Measurements from ENCODE around the gene NCAPG2.

NCAPG2 gene

GRCh38 chr7:158733220-158733519 is 28.6 kb upstream of the NCAPG2 start:
- DNase-seq (ENCODE audit: low spot score): no peak

- DNase-seq (ENCODE audit: low spot score): no peak
Observed at GRCh38 chr7:158732494-158733219, 28.1 kb upstream of the NCAPG2 start.

- no peak for DNase-seq (ENCODE audit: low spot score)
Observed at GRCh38 chr7:158731761-158732160, 27.2 kb upstream of the NCAPG2 start.

GRCh38 chr7:158730383-158731346 is 26.1 kb upstream of the NCAPG2 start:
- DNase-seq (ENCODE audit: low spot score): no peak

- DNase-seq (ENCODE audit: low spot score): no peak
Observed at GRCh38 chr7:158729646-158730382, 25.2 kb upstream of the NCAPG2 start.

GRCh38 chr7:158728911-158729645 is 24.5 kb upstream of the NCAPG2 start:
- DNase-seq (ENCODE audit: low spot score): no peak

- DNase-seq (ENCODE audit: low spot score): no peak
Observed at GRCh38 chr7:158727690-158728089, 23.1 kb upstream of the NCAPG2 start.

DNA sequence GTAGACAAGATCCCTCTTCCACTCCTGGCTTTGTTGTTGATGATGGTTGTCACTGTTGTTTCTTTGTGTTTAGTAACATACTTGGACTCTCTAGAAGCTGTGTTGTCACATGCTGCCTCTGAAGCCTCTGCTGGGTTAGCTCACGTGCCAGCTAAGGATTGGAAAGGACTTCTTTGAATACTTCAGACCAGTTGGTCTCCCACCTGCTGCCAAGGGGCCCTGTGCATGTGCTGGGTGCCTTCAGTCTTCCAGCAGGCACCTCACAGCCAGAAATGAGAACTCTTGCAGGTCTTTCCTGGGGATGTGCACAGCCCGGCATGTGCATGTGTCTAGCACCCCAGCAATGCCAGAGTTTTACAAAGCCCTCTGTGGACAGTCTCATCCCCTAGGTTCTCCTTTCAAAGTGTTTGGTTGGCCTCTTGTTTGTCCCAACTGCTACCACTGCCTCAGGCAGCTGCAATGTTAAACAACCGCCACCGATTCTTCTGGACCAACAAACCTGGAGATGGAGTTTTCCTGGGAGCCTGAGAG is 21.7 kb upstream of the NCAPG2 start:
- DNase-seq (ENCODE audit: low spot score): no peak

GRCh38 chr7:158725506-158725800 is 20.8 kb upstream of the NCAPG2 start:
- no peak for DNase-seq (ENCODE audit: low spot score)

DNA sequence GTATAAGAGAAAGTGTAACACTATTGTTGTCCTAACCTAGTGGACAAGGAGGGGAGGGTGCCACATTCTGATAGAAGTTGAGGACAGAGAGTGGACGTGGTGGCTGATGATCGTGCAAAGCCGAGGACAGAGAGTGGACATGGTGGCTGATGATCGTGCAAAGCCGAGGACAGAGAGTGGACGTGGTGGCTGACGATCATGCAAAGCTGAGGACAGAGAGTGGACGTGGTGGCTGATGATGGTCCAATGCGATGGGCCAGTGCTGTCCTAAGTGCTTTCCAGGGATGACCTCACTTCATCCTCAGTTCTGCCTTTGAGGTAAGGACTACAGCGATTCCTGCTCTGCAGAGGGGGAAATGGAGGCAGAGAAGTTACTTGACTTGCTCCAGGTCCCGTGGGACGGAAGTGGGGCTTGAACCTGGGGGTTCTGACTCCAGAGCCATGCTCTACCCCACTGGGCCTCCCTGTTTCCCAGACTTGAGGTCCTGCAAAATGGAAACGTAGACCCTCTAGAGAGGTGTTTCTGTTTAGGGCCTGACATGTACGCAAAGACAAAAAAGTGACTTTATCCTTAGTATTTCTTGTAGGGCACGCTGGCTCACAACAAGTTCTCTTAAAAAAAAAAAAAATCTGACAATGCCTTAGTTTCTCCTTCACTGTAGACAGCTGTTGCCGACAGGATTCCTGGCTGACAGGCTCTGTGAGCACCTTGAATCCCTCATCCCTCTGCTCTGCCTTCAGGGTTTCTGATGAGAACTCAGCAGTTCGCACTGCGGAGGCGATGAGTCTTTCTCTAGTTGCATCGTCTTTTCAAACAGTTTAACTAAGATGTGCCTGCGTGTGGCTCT is 20.3 kb upstream of the NCAPG2 start:
- no peak for DNase-seq (ENCODE audit: low spot score)

GRCh38 chr7:158723714-158724385 is 19.2 kb upstream of the NCAPG2 start:
- DNase-seq (ENCODE audit: low spot score): no peak

- DNase-seq (ENCODE audit: low spot score): no peak
Observed at GRCh38 chr7:158723266-158723665, 18.7 kb upstream of the NCAPG2 start.

DNA sequence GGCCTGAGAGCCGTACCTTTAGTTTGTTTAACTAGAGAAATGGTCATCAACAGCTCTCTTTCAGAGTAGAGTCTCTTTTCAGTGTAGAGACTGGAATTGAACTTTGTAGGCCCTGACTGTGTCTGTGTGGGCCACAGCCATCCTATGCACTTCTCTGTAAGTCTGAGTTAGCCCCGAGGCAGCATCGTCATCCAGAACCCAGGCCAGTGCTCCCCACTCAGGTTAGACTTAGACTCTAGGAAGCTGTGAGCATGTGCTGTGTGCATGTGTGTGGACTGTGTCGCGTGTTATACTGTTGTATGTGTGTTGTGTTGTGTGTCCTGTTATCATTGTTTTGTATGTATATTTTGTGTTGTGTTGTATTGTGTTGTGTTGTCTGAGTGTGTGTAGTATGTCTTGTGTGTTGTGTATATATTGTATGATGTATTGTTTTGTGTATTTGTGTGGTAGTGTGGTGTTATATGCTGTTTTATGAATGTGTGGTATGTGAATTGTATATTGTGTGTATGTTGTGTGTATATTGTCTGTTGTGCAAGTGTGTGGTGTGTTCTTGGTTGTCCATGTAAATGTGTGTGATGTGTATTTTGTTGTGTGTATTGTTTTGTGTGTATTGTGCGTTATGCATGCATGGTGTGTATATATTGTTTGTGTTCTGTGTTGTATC is 18.1 kb upstream of the NCAPG2 start:
- DNase-seq (ENCODE audit: low spot score): no peak

- DNase-seq (ENCODE audit: low spot score): no peak
Observed at GRCh38 chr7:158720112-158720511, 15.5 kb upstream of the NCAPG2 start.

GRCh38 chr7:158716802-158717201 is 12.2 kb upstream of the NCAPG2 start:
- DNase-seq (ENCODE audit: low spot score): no peak

DNA sequence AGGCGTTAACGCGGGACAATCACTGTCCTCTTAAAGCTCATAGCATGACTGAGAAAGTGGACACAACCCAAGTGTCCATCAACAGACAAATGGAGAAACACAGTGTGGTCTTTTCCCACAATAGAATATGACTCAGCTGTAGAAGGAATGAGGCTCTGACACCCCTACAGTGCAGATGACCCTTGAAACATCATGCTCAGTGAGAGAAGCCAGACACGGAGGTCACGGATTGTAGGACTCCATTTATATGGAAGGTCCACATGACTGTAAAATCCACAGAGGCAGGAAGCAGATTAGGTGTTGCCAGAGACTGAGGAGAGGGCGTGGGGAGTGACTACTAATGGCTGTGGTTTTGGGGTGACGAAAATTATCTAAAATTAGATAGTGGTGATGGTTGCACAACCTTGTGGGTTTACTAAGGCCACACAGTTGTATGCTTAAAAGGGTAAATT is 6.1 kb upstream of the NCAPG2 start:
- no peak for DNase-seq (ENCODE audit: low spot score)

GRCh38 chr7:158707610-158708009 is 3.0 kb upstream of the NCAPG2 start:
- DNase-seq (ENCODE audit: low spot score): no peak

DNA sequence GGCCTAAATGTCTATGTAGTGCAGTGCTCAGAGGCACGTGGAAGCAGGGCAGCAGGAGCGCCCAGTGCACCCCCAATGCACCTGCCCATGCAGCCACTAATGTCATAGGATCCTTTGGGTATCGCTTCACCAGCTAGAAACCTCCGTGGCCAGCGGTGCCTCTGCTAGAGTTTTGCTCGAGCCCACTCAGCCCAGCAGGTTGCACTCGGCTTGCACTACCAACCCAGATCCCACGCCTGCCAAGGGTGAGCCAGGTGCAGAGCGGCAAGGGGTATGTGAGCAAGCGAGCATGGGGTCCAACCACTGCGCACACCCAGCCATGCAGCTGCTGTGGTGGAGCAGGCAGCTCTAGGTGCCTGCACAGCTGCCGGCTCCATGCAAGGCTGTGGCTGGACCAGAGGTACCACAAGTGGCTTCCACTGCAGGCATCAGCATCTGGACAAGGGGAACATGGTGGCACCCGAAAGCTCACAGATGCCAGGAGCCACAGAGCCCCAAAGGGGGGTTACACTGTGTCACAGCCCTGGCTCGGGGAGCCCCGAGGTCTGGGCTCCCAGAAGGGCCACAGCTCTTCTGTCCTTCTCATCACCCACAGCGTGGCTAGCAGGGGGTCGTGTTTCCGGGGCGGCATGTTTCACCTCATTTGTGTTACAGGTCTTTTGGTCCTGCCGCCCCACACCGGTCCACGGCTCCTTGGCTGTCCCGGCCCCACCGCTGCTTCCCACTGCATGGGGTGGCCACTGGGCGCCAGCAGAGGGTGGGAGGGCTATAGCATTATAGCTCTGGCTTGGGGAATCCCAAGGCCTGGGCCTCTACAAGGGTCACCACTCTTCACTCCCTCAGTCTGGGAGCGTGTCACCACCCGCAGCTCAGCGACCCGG is 2.3 kb upstream of the NCAPG2 start:
- no peak for DNase-seq (ENCODE audit: low spot score)

- DNase-seq (ENCODE audit: low spot score): no peak
Observed at GRCh38 chr7:158706273-158706704, 1.7 kb upstream of the NCAPG2 start.
